Panc1 (cell line): ENCODE data around the gene ZSCAN2. TPM values are rescaled to one million over a fixed set of nuclear protein-coding genes. Genes with fewer than 3 reads are reported as not detected.
A peak's percentile ranks its signal among the peaks of the same experiment; 100 is the strongest.

Source experiments
- ATAC-seq: fragments of 200-7000 bp; cut with Tn5 transposase; 2 replicates; pipeline ENCODE4 v1.9.1; 2020; ENCODE audit warnings: mild to moderate bottlenecking, moderate library complexity
- BruUV-seq: library from RNA; stranded (reverse); fragments of 400-500 nt; replicated peaks from 2 replicates; lab custom pipeline; 2021; lab: Mats Ljungman, UMichigan
- CTCF ChIA-PET: fragments of 300-600 bp; sonication (Branson Sonifier 250); formaldehyde crosslinking; loops from one replicate; lab custom pipeline; 2022; ENCODE audit warnings: antibody characterized with exemption; lab: Charles Lee
- POLR2A ChIA-PET: fragments of 300-600 bp; sonication (Branson Sonifier 250); formaldehyde crosslinking; loops from one replicate; lab custom pipeline; 2022; ENCODE audit warnings: antibody characterized with exemption; lab: Charles Lee
- DNase-seq: peaks from one replicate; pipeline ENCODE4 v3.0.0-alpha.2; 2010; ENCODE audit warnings: low read depth, low spot score
- H3K27ac ChIP-seq: 2 replicates; pipeline ENCODE4 v1.5.1; 2011; ENCODE audit warnings: mild to moderate bottlenecking, low read length, inconsistent platforms
- H3K27me3 ChIP-seq: fragments of 200-500 bp; sonication (Bioruptor generic); 2 replicates; pipeline ENCODE4 v1.6.0; 2014; ENCODE audit warnings: low read length, inconsistent platforms; ENCODE audit not compliant: control insufficient read depth, insufficient read depth
- H3K36me3 ChIP-seq: fragments of 200-500 bp; sonication (Bioruptor generic); 2 replicates; pipeline ENCODE4 v1.5.1; 2014; ENCODE audit warnings: inconsistent platforms, mild to moderate bottlenecking, low read length, moderate library complexity; ENCODE audit not compliant: control insufficient read depth, insufficient read depth
- H3K4me1 ChIP-seq: 2 replicates; pipeline ENCODE4 v1.5.1; 2011; ENCODE audit warnings: inconsistent platforms, mild to moderate bottlenecking, low read length, moderate library complexity; ENCODE audit not compliant: control insufficient read depth, insufficient read depth
- H3K4me3 ChIP-seq, 2 experiments: 2 replicates each; pipeline ENCODE4 v1.5.1; 2011 to 2012; ENCODE audit warnings: low read depth in 2 of 2, low read length in 2 of 2, mild to moderate bottlenecking in 2 of 2, inconsistent platforms in 1 of 2, moderate library complexity in 1 of 2
- H3K9me3 ChIP-seq: fragments of 200-500 bp; sonication (Bioruptor generic); 2 replicates; pipeline ENCODE4 v1.5.1; 2014; ENCODE audit warnings: low read depth, mild to moderate bottlenecking, inconsistent platforms, low read length, moderate library complexity; ENCODE audit not compliant: control insufficient read depth, insufficient read depth
- POLR2AphosphoS5 ChIP-seq: IDR thresholded peaks from 2 replicates; pipeline ENCODE4 v1.6.1; 2012; ENCODE audit warnings: mild to moderate bottlenecking, low read depth, low read length, moderate library complexity
- REST ChIP-seq, 2 experiments: IDR thresholded peaks; 2 replicates each; pipeline ENCODE4 v1.6.1; 2011 to 2012; ENCODE audit warnings: low read depth in 2 of 2, control low read depth in 1 of 2, low read length in 1 of 2, mild to moderate bottlenecking in 1 of 2, moderate library complexity in 1 of 2; ENCODE audit not compliant: insufficient read depth in 1 of 2
- SIN3A ChIP-seq: IDR thresholded peaks from 2 replicates; pipeline ENCODE4 v1.6.1; 2012; ENCODE audit warnings: low read depth, mild to moderate bottlenecking, low read length, moderate library complexity, borderline replicate concordance; ENCODE audit not compliant: insufficient read depth
- TCF7L2 ChIP-seq: IDR thresholded peaks from 2 replicates; pipeline ENCODE4 v1.6.1; 2011; ENCODE audit warnings: mild to moderate bottlenecking, low read depth, low read length, inconsistent platforms
- in situ Hi-C: cut with HindIII; loops from 2 replicates; pipeline ENCODE4 v1.10.0; 2016; ENCODE audit warnings: low sequenced_read_pairs, low pct_unique_long_range_greater_than_20kb
- intact Hi-C: fragments of 100-400 bp; cut with micrococcal nuclease; formaldehyde crosslinking; loops from one replicate; pipeline ENCODE4 v1.10.0; 2022; ENCODE audit not compliant: unreplicated experiment
- total RNA-seq: library from RNA; stranded (reverse); gene quantifications from one replicate; pipeline ENCODE4 v1.2.1, GENCODE V29; 2021; ENCODE audit not compliant: unreplicated experiment
- TF ChIP-seq, protein P1 (sequence below): fragments of 450-650 bp; IDR thresholded peaks from 2 replicates; pipeline ENCODE4 v1.5.1; 2017; ENCODE audit warnings: mild to moderate bottlenecking

ZSCAN2 gene
- total RNA-seq, 1 experiment from 2014 or later = 16.8 TPM

DNA sequence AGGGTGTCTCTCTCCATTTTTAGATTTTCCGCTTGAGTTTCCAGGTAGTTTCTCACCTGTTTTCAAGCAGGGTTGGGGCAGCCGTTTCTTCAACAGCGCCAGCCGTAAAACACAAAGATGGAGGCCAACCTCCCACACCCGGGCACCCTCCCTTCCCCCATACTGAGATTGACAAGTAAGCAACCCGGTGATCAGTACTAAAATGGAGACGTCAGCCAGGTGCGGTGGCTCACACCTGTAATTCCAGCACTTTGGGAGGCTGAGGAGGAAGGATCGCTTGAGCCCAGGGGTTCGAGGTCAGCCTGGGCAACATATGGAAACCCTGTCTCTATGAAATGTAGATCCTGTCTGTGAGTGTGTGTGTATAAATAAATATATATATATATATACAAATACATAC lies 903 bp upstream of the ZSCAN2 start:
- intact Hi-C loops = loop anchor here (2.0 kb wide), 1 partner anchor 39 kb away; no protein-coding TSS in a partner anchor
- CTCF ChIA-PET = interaction anchor here (0.9 to 1.3 kb wide), 3 partner anchors 32 to 53 kb away, joined by 3 to 4 read pairs (median 3); no protein-coding TSS in a partner anchor
- ATAC-seq (no peak), DNase-seq (no peak)
- Histone ChIP-seq H3K4me1 (0 out of 2 replicates have a peak, but pooled peaks cover 3% of the 10 kb centered on the region), H3K9me3 (no peaks in the 10 kb centered on the region), H3K36me3 (no peaks in the 10 kb centered on the region), H3K4me3 (peak overlapping the region; percentile 76 to 84), H3K27ac (no peak overlapping the region), H3K27me3 (no peaks in the 10 kb centered on the region)
- TF ChIP-seq, protein P1, sequence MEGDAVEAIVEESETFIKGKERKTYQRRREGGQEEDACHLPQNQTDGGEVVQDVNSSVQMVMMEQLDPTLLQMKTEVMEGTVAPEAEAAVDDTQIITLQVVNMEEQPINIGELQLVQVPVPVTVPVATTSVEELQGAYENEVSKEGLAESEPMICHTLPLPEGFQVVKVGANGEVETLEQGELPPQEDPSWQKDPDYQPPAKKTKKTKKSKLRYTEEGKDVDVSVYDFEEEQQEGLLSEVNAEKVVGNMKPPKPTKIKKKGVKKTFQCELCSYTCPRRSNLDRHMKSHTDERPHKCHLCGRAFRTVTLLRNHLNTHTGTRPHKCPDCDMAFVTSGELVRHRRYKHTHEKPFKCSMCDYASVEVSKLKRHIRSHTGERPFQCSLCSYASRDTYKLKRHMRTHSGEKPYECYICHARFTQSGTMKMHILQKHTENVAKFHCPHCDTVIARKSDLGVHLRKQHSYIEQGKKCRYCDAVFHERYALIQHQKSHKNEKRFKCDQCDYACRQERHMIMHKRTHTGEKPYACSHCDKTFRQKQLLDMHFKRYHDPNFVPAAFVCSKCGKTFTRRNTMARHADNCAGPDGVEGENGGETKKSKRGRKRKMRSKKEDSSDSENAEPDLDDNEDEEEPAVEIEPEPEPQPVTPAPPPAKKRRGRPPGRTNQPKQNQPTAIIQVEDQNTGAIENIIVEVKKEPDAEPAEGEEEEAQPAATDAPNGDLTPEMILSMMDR = no peak
- TF ChIP-seq POLR2AphosphoS5 (no peak), SIN3A (no peak), REST (IDR thresholded peaks at IDR 0.05; ENCODE audit: insufficient read depth in 1 of 2, low read depth in 2 of 2, low read length in 1 of 2) (no peak), TCF7L2 (no peak)
- no TSS peak for BruUV-seq
- POLR2A ChIA-PET = interaction anchor here (0.6 kb wide), 1 partner anchor 37 kb away, joined by 3 read pairs; no protein-coding TSS in a partner anchor
- in situ Hi-C loops = no loop called here

DNA sequence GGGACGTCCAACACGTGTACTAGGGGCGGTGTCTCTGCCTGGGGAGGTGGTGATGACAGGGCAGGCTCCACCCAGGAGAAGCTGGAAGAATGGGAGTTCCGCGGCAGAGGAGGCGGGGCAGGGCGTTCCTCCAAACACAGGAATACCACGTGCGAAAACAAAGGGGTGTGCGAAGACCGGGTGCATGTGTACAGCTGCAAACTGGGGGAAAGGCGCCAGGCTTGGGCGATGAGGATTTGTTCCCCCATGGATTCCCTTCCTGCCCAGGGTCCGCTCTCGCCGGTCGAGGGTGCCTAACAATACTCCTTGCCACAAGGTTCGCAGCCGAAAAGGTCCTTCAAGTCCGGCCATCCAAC lies 500 bp upstream of the ZSCAN2 start:
- CTCF ChIA-PET = interaction anchor here (0.9 to 1.3 kb wide), 3 partner anchors 31 to 53 kb away, joined by 3 to 4 read pairs (median 3); no protein-coding TSS in a partner anchor

More for the DNA sequence above, 500 bp upstream of the ZSCAN2 start:
- TF ChIP-seq REST (IDR thresholded peaks at IDR 0.05; ENCODE audit: insufficient read depth in 1 of 2, low read depth in 2 of 2, low read length in 1 of 2) (no peak), SIN3A (peak; percentile 98), POLR2AphosphoS5 (no peak), TCF7L2 (no peak)
- TF ChIP-seq, protein P1 = no peak
- intact Hi-C loops (no loop called here), in situ Hi-C loops (no loop called here)
- no peak overlapping the region for H3K27ac ChIP-seq
- DNase-seq = peak; percentile 76
- no peaks in the 10 kb centered on the region for H3K36me3 ChIP-seq
- H3K9me3 ChIP-seq = no peaks in the 10 kb centered on the region
- POLR2A ChIA-PET = no interaction called here
- ATAC-seq = peak; percentile 93
- H3K4me1 ChIP-seq = 0 out of 2 replicates have a peak, but pooled peaks cover 3% of the 10 kb centered on the region
- H3K4me3 ChIP-seq = peak overlapping the region; percentile 76 to 84
- H3K27me3 ChIP-seq = no peaks in the 10 kb centered on the region
- BruUV-seq = no TSS peak
